ENCODE results near the gene GSK3B.

Gene GSK3B

DNA sequence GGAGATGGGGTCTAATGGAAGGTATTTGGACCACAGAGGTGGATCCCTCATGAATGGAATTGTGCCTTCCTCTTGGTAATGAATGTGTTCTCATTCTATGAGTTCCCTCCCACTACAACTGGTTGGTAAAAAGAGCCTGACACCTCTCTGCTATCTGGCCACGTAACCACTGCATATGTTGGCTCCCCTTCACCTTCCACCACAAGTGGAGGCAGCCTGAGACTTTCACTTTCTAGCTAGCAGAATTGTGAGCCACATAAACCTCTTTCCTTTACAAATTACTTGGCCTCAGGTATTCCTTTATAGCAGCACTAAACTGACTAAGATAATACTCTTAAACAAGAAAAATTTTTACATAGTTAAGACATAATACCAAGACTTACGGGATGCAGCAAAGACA lies 157.0 kb downstream of the GSK3B start:
- Mint-ChIP-seq H3K9me3 (no peaks in the 10 kb centered on the region), H3K4me3 (no peak overlapping the region), H3K36me3 (ENCODE audit: low read depth) (peaks cover 15% of the 10 kb centered on the region), H3K27me3 (ENCODE audit: low read depth) (no peaks in the 10 kb centered on the region), H3K27ac (no peak overlapping the region), H3K4me1 (peaks cover 5% of the 10 kb centered on the region)
- TF ChIP-seq, protein P1, sequence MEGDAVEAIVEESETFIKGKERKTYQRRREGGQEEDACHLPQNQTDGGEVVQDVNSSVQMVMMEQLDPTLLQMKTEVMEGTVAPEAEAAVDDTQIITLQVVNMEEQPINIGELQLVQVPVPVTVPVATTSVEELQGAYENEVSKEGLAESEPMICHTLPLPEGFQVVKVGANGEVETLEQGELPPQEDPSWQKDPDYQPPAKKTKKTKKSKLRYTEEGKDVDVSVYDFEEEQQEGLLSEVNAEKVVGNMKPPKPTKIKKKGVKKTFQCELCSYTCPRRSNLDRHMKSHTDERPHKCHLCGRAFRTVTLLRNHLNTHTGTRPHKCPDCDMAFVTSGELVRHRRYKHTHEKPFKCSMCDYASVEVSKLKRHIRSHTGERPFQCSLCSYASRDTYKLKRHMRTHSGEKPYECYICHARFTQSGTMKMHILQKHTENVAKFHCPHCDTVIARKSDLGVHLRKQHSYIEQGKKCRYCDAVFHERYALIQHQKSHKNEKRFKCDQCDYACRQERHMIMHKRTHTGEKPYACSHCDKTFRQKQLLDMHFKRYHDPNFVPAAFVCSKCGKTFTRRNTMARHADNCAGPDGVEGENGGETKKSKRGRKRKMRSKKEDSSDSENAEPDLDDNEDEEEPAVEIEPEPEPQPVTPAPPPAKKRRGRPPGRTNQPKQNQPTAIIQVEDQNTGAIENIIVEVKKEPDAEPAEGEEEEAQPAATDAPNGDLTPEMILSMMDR (IDR thresholded peaks at IDR 0.05; ENCODE audit: unreplicated experiment in 3 of 3) = no peak

DNA sequence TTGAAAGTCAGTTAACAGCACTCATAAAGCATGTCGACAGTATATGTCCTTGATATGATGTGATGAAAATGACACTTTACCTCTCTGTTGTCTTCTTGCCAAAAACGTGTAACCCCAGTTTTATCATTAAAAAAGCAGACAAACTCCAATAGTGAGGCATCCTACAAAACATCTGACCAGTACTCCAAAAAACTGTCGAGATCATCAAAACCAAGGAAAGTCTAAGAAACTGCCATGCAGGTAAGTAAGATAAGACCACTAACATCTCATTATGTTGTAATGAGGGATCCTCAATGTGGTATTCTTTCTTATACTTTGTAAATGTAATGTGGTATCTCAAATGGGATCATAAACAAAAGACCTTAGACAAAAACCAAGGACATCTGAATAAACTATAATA lies 160.0 kb downstream of the GSK3B start:
- H3K4me3 Mint-ChIP-seq = no peak overlapping the region
- H3K27ac Mint-ChIP-seq = no peak overlapping the region
- H3K9me3 Mint-ChIP-seq = no peaks in the 10 kb centered on the region
- H3K27me3 Mint-ChIP-seq (ENCODE audit: low read depth) = no peaks in the 10 kb centered on the region
- TF ChIP-seq, protein P1 (IDR thresholded peaks at IDR 0.05; ENCODE audit: unreplicated experiment in 3 of 3) = no peak
- H3K36me3 Mint-ChIP-seq (ENCODE audit: low read depth) = peaks cover 15% of the 10 kb centered on the region
- peaks cover 5% of the 10 kb centered on the region for H3K4me1 Mint-ChIP-seq

DNA sequence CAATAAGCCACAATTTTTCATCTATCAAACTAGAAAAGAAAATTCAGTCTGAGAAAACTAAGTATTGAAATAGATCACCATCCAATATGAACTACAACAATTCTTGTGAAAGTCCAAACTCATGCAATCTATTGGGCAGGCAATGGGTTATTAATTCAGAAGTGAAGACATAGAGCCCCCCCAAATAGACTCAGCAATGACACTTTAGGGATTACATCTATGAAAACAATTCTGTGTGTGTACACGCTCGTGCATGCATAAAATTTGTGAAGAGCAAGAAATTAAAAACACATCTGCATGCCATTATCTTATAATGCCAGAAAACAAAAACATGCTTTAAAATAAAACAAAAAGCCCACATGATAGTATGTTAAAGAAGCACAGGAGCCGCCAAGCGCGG lies 161.0 kb downstream of the GSK3B start:
- Mint-ChIP-seq H3K9me3 (no peaks in the 10 kb centered on the region), H3K4me1 (peaks cover 5% of the 10 kb centered on the region), H3K27me3 (ENCODE audit: low read depth) (no peaks in the 10 kb centered on the region), H3K36me3 (ENCODE audit: low read depth) (peaks cover 15% of the 10 kb centered on the region), H3K27ac (no peak overlapping the region), H3K4me3 (no peak overlapping the region)
- TF ChIP-seq, protein P1 (IDR thresholded peaks at IDR 0.05; ENCODE audit: unreplicated experiment in 3 of 3) = no peak

DNA sequence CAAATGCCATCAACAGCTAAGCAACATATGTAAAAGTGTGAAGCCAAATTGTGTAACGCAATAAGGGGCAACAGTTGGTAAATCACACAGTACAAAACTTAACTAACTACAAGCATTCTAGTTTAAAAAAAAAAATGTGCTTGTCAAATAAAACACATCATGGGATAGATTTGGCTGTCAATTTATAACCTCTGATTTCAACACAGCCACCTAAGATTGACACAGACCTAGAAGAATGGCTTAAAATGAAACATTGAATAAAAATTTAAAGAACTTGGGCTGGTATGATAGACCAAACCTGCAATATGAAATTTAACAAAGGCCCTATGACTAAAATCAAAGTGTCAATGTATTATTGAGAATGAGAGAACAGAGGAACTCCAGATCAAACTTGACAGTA lies 164.0 kb downstream of the GSK3B start:
- TF ChIP-seq, protein P1 (IDR thresholded peaks at IDR 0.05; ENCODE audit: unreplicated experiment in 3 of 3) = no peak
- no peak overlapping the region for H3K4me3 Mint-ChIP-seq

GRCh38 chr3:119927190-119927589 lies 167.1 kb downstream of the GSK3B start:
- H3K36me3 Mint-ChIP-seq (ENCODE audit: low read depth) = peaks cover 8% of the 10 kb centered on the region
- no peak overlapping the region for H3K4me3 Mint-ChIP-seq
- no peaks in the 10 kb centered on the region for H3K4me1 Mint-ChIP-seq
- H3K9me3 Mint-ChIP-seq = no peaks in the 10 kb centered on the region
- no peak overlapping the region for H3K27ac Mint-ChIP-seq
- TF ChIP-seq, protein P1 (IDR thresholded peaks at IDR 0.05; ENCODE audit: unreplicated experiment in 3 of 3) = no peak
- H3K27me3 Mint-ChIP-seq (ENCODE audit: low read depth) = no peaks in the 10 kb centered on the region

More for the DNA sequence above, 164.0 kb downstream of the GSK3B start:
- no peaks in the 10 kb centered on the region for H3K4me1 Mint-ChIP-seq
- H3K36me3 Mint-ChIP-seq (ENCODE audit: low read depth) = peaks cover 5% of the 10 kb centered on the region
- H3K27ac Mint-ChIP-seq = no peak overlapping the region
- H3K9me3 Mint-ChIP-seq = no peaks in the 10 kb centered on the region
- no peaks in the 10 kb centered on the region for H3K27me3 Mint-ChIP-seq (ENCODE audit: low read depth)

Measured in nephron (organoid).